Measurements from ENCODE around the gene SV2B.
A peak's percentile ranks its signal among the peaks of the same experiment; 100 is the strongest.

The SV2B gene

GRCh38 chr15:91308855-91309254 lies 208.8 kb downstream of the SV2B start:
- ChIA-PET POLR2A (no interaction called here), CTCF (interaction anchor here (0.8 to 1.1 kb wide), 3 partner anchors 398 to 545 kb away, joined by 3 to 6 read pairs (median 3); partner anchors contain the start of gene SLCO3A1)
- Histone ChIP-seq H3K9me3 (ENCODE audit: control insufficient read depth, insufficient read depth, low read depth, low read length) (no peaks in the 10 kb centered on the region), H3K36me3 (ENCODE audit: control insufficient read depth in 2 of 2, insufficient read depth in 1 of 2, low read length in 2 of 2) (no peaks in the 10 kb centered on the region), H3K4me1 (ENCODE audit: control insufficient read depth, insufficient read depth, low read length) (no peaks in the 10 kb centered on the region), H3K4me3 (ENCODE audit: low read depth, low read length) (no peak overlapping the region), H3K27ac (ENCODE audit: extremely low read depth, low read depth, low read length) (no peak overlapping the region)
- TF ChIP-seq PRDM10 (tag by site-specific recombination; IDR thresholded peaks at IDR 0.05) (0 out of 2 replicates have a peak, but pooled peaks have one; percentile 29), ZNF501 (tag by site-specific recombination; IDR thresholded peaks at IDR 0.05) (no peak)

DNA sequence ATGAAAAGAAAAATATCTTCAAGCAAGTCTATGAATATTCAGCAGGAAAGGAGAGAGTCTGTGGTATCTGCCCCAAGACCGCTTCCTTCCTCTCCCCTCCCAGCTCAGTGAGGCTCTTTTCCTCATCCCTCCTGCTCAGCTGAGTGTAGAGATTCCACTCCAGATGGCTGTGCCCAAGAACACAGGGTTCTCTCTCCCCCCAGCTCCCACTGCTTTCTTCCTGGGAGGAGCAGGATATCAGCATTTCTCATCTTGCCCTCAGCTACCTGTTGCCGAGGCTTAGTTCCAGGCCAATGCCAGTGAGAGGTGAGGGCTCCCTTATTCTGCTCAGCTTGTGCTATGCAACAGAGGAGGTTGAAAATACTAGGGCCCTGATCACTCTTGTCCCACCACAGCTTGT lies 211.9 kb downstream of the SV2B start:
- Histone ChIP-seq H3K27ac (ENCODE audit: extremely low read depth, low read depth, low read length) (no peak overlapping the region), H3K36me3 (ENCODE audit: control insufficient read depth in 2 of 2, insufficient read depth in 1 of 2, low read length in 2 of 2) (no peaks in the 10 kb centered on the region), H3K4me1 (ENCODE audit: control insufficient read depth, insufficient read depth, low read length) (no peaks in the 10 kb centered on the region), H3K4me3 (ENCODE audit: low read depth, low read length) (no peak overlapping the region), H3K9me3 (ENCODE audit: control insufficient read depth, insufficient read depth, low read depth, low read length) (no peaks in the 10 kb centered on the region)
- ChIA-PET POLR2A (no interaction called here), CTCF (interaction anchor here (0.5 to 1.7 kb wide), 7 partner anchors 11 to 1046 kb away, joined by 3 to 4 read pairs (median 3); no protein-coding TSS in a partner anchor)
- TF ChIP-seq SCRT2 (tag by site-specific recombination; IDR thresholded peaks at IDR 0.05) (peak; percentile 56), ZNF239 (tag by site-specific recombination; IDR thresholded peaks at IDR 0.05) (no peak), PRDM10 (tag by site-specific recombination; IDR thresholded peaks at IDR 0.05) (no peak)

- H3K4me3 ChIP-seq (ENCODE audit: low read depth, low read length) = no peak overlapping the region
- no peak overlapping the region for H3K27ac ChIP-seq (ENCODE audit: extremely low read depth, low read depth, low read length)
- TF ChIP-seq ZNF138 (tag by site-specific recombination; IDR thresholded peaks at IDR 0.05; ENCODE audit: borderline replicate concordance) = no peak
- no peak for TF ChIP-seq ZNF223 (tag by site-specific recombination; IDR thresholded peaks at IDR 0.05)
- TF ChIP-seq ZNF433 (tag by site-specific recombination; IDR thresholded peaks at IDR 0.05; ENCODE audit: low read depth) = no peak
- TF ChIP-seq ZNF404 (tag by site-specific recombination; IDR thresholded peaks at IDR 0.05) = no peak
- no peak for TF ChIP-seq ZBTB6 (tag by site-specific recombination; IDR thresholded peaks at IDR 0.05)
- TF ChIP-seq ZNF335 (tag by site-specific recombination; conservative IDR thresholded peaks at IDR 0.05) = no peak
- no peak for TF ChIP-seq SP7 (tag by site-specific recombination; IDR thresholded peaks at IDR 0.05)
- TF ChIP-seq ZFP69B (tag by site-specific recombination; IDR thresholded peaks at IDR 0.05) = no peak
- no peak for TF ChIP-seq GLIS1 (tag by site-specific recombination; IDR thresholded peaks at IDR 0.05)
- no peak for TF ChIP-seq ZNF266 (tag by site-specific recombination; IDR thresholded peaks at IDR 0.05; ENCODE audit: low read depth)
- TF ChIP-seq ZNF530 (tag by site-specific recombination; IDR thresholded peaks at IDR 0.05; ENCODE audit: low read depth) = no peak
- no peaks in the 10 kb centered on the region for H3K9me3 ChIP-seq (ENCODE audit: control insufficient read depth, insufficient read depth, low read depth, low read length)
- POLR2A ChIA-PET = no interaction called here
- no peaks in the 10 kb centered on the region for H3K4me1 ChIP-seq (ENCODE audit: control insufficient read depth, insufficient read depth, low read length)
- CTCF ChIA-PET = interaction anchor here (0.9 to 1.5 kb wide), 2 partner anchors 12 to 762 kb away, joined by 3 read pairs; no protein-coding TSS in a partner anchor
- no peaks in the 10 kb centered on the region for H3K36me3 ChIP-seq (ENCODE audit: control insufficient read depth in 2 of 2, insufficient read depth in 1 of 2, low read length in 2 of 2)
Observed at GRCh38 chr15:91316126-91316525, 216.1 kb downstream of the SV2B start.
